Gastroesophageal sphincter (tissue), 3 donors: ENCODE measurements around the gene MAP4K2.

Experiments used
- POLR2A ChIP-seq, 2 donors: fragments of 450-650 bp; IDR thresholded peaks; one replicate each; pipeline ENCODE4 v1.6.1; 2017; ENCODE audit warnings: antibody characterized with exemption in 2 of 2, mild to moderate bottlenecking in 2 of 2, moderate library complexity in 1 of 2
- POLR2AphosphoS5 ChIP-seq: sonication (generic); formaldehyde crosslinking; IDR thresholded peaks from one replicate; pipeline ENCODE4 v1.6.1; 2017; ENCODE audit warnings: antibody characterized with exemption
- TF ChIP-seq, protein P1 (sequence below), 4 experiments: fragments of 200-600 bp in 2 of 4; fragments of 450-650 bp in 2 of 4; sonication (generic) in 1 of 4; IDR thresholded peaks; one replicate each; pipeline ENCODE4 v1.5.1; 2017 to 2019; ENCODE audit warnings: antibody characterized with exemption in 4 of 4, mild to moderate bottlenecking in 2 of 4, moderate library complexity in 2 of 4

DNA sequence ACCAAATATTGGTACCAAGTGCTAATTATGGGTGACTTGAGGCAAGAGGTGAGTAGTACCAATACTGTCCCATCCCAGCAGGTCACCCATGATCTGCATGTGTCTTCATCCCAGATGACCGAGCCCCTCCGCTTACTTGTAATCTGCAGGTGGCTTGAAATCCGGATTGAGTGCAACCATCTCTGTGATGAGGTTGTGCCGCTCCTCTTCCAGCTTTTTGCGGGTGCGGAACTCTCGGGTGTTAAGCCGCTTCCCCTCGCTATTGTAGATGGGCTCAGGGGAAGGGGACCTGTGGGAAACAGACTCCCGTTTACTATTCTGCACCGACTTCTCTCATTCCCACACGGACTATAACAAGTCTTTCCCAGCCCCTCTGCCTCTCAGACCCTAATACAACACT is 32.9 kb downstream of the MAP4K2 start:
- TF ChIP-seq, protein P1, sequence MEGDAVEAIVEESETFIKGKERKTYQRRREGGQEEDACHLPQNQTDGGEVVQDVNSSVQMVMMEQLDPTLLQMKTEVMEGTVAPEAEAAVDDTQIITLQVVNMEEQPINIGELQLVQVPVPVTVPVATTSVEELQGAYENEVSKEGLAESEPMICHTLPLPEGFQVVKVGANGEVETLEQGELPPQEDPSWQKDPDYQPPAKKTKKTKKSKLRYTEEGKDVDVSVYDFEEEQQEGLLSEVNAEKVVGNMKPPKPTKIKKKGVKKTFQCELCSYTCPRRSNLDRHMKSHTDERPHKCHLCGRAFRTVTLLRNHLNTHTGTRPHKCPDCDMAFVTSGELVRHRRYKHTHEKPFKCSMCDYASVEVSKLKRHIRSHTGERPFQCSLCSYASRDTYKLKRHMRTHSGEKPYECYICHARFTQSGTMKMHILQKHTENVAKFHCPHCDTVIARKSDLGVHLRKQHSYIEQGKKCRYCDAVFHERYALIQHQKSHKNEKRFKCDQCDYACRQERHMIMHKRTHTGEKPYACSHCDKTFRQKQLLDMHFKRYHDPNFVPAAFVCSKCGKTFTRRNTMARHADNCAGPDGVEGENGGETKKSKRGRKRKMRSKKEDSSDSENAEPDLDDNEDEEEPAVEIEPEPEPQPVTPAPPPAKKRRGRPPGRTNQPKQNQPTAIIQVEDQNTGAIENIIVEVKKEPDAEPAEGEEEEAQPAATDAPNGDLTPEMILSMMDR (IDR thresholded peaks at IDR 0.05) = no peak
- no peak for TF ChIP-seq POLR2A (IDR thresholded peaks at IDR 0.05)
- TF ChIP-seq POLR2AphosphoS5 = no peak
